Measurements from ENCODE around the gene UBE2R2. TPM values are rescaled to one million over a fixed set of nuclear protein-coding genes. Genes with fewer than 3 reads are reported as not detected.

The UBE2R2 gene
- total and polyA plus RNA-seq, 2 of the 8 experiments (the other 6 are each of a cell fraction or from before 2014, with no cell fraction given), result 19.4 to 42.1 TPM

DNA sequence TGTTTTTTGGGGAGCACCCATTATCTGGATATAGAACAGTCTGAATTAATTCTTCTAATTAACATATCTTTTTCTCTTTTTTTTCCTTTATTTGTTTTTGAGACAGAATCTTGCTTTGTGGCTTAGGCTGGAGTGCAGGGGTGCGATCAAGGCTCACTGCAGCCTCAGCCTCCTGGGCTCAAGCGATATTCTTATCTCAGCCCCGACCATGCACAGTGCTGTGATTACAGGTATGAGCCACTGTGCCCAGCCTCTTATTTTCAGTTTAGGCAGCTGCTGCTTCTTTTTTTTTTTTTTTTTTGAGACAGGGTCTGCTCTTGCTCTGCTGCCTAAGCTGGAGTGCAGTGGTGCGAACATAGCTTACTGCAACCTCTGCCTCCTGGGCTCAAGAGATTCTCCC is 20.2 kb downstream of the UBE2R2 start:
- no peak overlapping the region for H2AFZ ChIP-seq (ENCODE audit: low read length)
- WGBS, 2 experiments (ENCODE audit: extremely low coverage in 1 of 2, insufficient coverage in 1 of 2, insufficient read length in 1 of 2, insufficient replicate concordance in 2 of 2, low coverage in 1 of 2, low lambda C conversion rate in 2 of 2, missing lambda C conversion rate in 1 of 2), result 97% methylated on average over 4 of the region's 4 CpGs; no CpG with 5 or more reads in 1 of the 2 experiments
- H3K4ac ChIP-seq (replicated peaks; ENCODE audit: insufficient read length, low read depth, low read length), result no peak overlapping the region
- no peak overlapping the region for H4K91ac ChIP-seq (replicated peaks; ENCODE audit: insufficient read length, low read length)
- H4K20me1 ChIP-seq (replicated peaks in 1 of 2; ENCODE audit: control insufficient read depth in 1 of 2, insufficient read depth in 2 of 2, low read length in 2 of 2), result peaks cover 4 to 6% of the 10 kb centered on the region in 2 experiments
- no peak overlapping the region for H3K14ac ChIP-seq (ENCODE audit: insufficient read length)
- H3K79me1 ChIP-seq (ENCODE audit: low read depth, low read length), result peaks cover 3% of the 10 kb centered on the region; the same call in 1 of the 2 replicates
- FAIRE-seq (no peak), DNase-seq (ENCODE audit: low read depth in 1 of 2, low spot score in 2 of 2) (no peak)
- H3K4me3 ChIP-seq (ENCODE audit: extremely low read depth in 1 of 4, insufficient read depth in 2 of 4, low read depth in 3 of 4, low read length in 4 of 4), result no peak overlapping the region
- H3K23ac ChIP-seq (ENCODE audit: insufficient read length), result no peak overlapping the region
- H2BK12ac ChIP-seq (ENCODE audit: low read depth, low read length), result no peak overlapping the region
- H2BK120ac ChIP-seq (replicated peaks; ENCODE audit: low read depth, low read length), result no peak overlapping the region
- no peak overlapping the region for H3K4me2 ChIP-seq (ENCODE audit: insufficient read depth in 1 of 2, low read depth in 2 of 2, low read length in 2 of 2)
- no peak overlapping the region for H3K56ac ChIP-seq (replicated peaks; ENCODE audit: insufficient read length, low read depth, low read length)
- H3K27me3 ChIP-seq (replicated peaks in 1 of 4; ENCODE audit: control insufficient read depth in 3 of 4, extremely low read depth in 1 of 4, insufficient read depth in 3 of 4, low read length in 3 of 4), result no peaks in the 10 kb centered on the region
- no peak overlapping the region for H2BK20ac ChIP-seq (ENCODE audit: low read length)
- H3K27ac ChIP-seq (ENCODE audit: low read depth, low read length), result no peak overlapping the region
- no peak overlapping the region for H4K8ac ChIP-seq (ENCODE audit: extremely low read depth, insufficient read depth, low read length)
- H2BK15ac ChIP-seq (ENCODE audit: low read length), result no peak overlapping the region
- H2BK5ac ChIP-seq (ENCODE audit: low read depth, low read length), result no peak overlapping the region
- no peaks in the 10 kb centered on the region for H3K23me2 ChIP-seq (ENCODE audit: low read depth, low read length)
- H3K9me3 ChIP-seq (ENCODE audit: insufficient read depth in 2 of 2, low read depth in 1 of 2, low read length in 1 of 2), result no peaks in the 10 kb centered on the region
- H2AK5ac ChIP-seq (ENCODE audit: low read depth, low read length), result no peak overlapping the region
- H3K9ac ChIP-seq (replicated peaks in 1 of 4; ENCODE audit: extremely low read depth in 1 of 4, low read depth in 3 of 4, low read length in 3 of 4), result no peak overlapping the region
- H3K79me2 ChIP-seq (ENCODE audit: control insufficient read depth in 1 of 2, insufficient read depth in 2 of 2, low read length in 2 of 2), result peaks cover 4 to 96% of the 10 kb centered on the region in 2 experiments
- POLR2A ChIA-PET (ENCODE audit: partially characterized antibody), result interaction anchor here (0.6 to 1.7 kb wide), 3 partner anchors 19 to 248 kb away, joined by 3 to 6 read pairs (median 4); no protein-coding TSS in a partner anchor
- H4K5ac ChIP-seq (ENCODE audit: insufficient read length, low read depth, low read length), result no peak overlapping the region
- H3K18ac ChIP-seq (ENCODE audit: extremely low read depth, low read length), result no peak overlapping the region
- no peaks in the 10 kb centered on the region for H3K4me1 ChIP-seq (replicated peaks in 1 of 4; ENCODE audit: control insufficient read depth in 3 of 4, insufficient read depth in 4 of 4, low read length in 3 of 4)
- CTCF ChIA-PET (ENCODE audit: partially characterized antibody), result interaction anchor here (0.7 kb wide), 1 partner anchor 11 kb away, joined by 3 read pairs; no protein-coding TSS in a partner anchor
- no peaks in the 10 kb centered on the region for H3K36me3 ChIP-seq (ENCODE audit: control insufficient read depth in 2 of 4, insufficient read depth in 4 of 4, low read length in 3 of 4)
- TF ChIP-seq POLR2A (IDR thresholded peaks at IDR 0.05; ENCODE audit: control extremely low read depth in 1 of 2, low read depth in 2 of 2, low read length in 2 of 2) (no peak), CHD2 (IDR thresholded peaks at IDR 0.05; ENCODE audit: low read length) (no peak), BCL11A (IDR thresholded peaks at IDR 0.05; ENCODE audit: low read depth in 2 of 2, low read length in 2 of 2) (no peak), RXRA (IDR thresholded peaks at IDR 0.05; ENCODE audit: insufficient read depth, low read depth, low read length) (no peak)
